ENCODE results near the gene LSM11. TPM values are rescaled to one million over a fixed set of nuclear protein-coding genes. Genes with fewer than 3 reads are reported as not detected.

The LSM11 gene
- polyA plus RNA-seq, 2 donors = 0.94 to 1.3 TPM

DNA sequence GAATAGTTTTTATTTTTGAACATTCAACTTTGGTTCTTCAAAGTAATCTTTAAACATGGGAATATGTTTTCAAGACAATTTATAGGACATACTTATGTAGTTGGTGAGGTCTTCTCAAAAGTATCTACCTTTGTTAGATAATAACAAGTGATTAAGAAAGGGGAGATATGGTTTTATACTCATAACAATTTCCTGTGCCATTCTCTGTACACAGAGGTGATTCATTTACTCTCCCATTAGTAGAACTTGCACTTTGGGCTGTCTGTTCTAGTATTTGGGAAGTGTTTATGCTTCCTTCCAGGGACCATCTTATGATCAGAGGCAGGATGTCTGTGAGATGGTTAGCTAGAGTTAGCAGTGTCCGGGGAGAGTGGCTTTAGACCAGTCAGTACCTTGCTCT lies 15.2 kb downstream of the LSM11 start:
- no peaks in the 10 kb centered on the region for H3K27me3 ChIP-seq (ENCODE audit: control insufficient read depth in 1 of 2, insufficient read depth in 2 of 2, low read length in 2 of 2)
- no peak overlapping the region for H3K4me3 ChIP-seq (ENCODE audit: low read depth in 1 of 2, low read length in 2 of 2)
- peaks cover 3 to 10% of the 10 kb centered on the region in 2 donors for H3K36me3 ChIP-seq (ENCODE audit: control insufficient read depth in 2 of 2, insufficient read depth in 2 of 2, low read length in 1 of 2)
- no peaks in the 10 kb centered on the region for H3K4me1 ChIP-seq (ENCODE audit: control insufficient read depth in 2 of 2, insufficient read depth in 2 of 2, low read length in 1 of 2)
- H3K27ac ChIP-seq (ENCODE audit: low read depth in 2 of 2, low read length in 1 of 2) = no peak overlapping the region
- WGBS, 2 donors = 83 to 84% methylated on average over 1 of the region's 1 CpG
- no peaks in the 10 kb centered on the region for H3K9me3 ChIP-seq (ENCODE audit: control insufficient read depth in 2 of 2, insufficient read depth in 1 of 2, low read depth in 1 of 2, low read length in 1 of 2)

DNA sequence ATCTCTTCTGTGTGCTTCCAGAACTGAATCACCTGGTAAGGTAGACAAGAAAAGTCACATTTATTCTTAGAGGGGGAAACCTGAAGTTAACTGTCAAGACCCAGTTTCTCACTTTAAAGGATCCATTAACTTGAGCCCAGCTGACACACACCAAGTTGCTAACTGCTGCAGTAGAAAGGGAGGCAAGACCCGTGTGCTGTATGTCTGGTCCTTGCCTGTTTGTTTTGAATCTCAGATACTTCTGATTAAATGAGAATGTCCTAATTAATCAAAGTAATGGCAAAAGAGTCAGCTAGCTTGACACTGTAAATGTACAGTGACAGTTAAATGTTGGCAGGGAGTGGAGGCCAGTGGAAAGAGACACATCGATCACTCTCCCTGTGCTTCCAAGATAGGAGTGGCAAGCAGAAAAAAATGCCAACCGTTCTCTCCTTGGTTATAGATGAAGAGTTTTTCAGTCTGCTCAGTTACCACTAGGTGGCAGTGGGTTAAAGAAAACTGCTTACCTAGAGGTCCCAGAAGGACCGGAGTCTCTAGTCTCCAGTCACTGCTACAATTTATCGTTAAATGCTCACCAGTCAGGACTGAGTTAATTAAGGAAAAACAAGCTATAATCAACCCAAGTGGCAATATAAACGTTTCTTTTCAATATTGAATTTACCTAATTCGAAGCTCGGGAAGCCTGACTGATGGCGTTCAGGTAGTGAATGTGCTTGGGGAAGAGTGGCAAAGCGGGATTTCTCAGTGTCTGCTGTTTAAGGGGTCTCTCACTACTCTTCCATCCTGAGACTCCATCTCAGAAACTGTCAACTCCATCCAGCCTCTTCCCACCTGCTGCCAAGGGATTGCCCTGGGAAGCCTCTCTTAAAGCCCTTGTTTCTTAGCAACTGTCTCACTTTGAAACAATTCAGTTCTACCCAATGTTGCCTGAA lies 18.4 kb downstream of the LSM11 start:
- H3K27ac ChIP-seq (ENCODE audit: low read depth in 2 of 2, low read length in 1 of 2) = no peak overlapping the region
- H3K4me1 ChIP-seq (ENCODE audit: control insufficient read depth in 2 of 2, insufficient read depth in 2 of 2, low read length in 1 of 2) = no peaks in the 10 kb centered on the region
- no peaks in the 10 kb centered on the region for H3K36me3 ChIP-seq (ENCODE audit: control insufficient read depth in 2 of 2, insufficient read depth in 2 of 2, low read length in 1 of 2)
- H3K9me3 ChIP-seq (ENCODE audit: control insufficient read depth in 2 of 2, insufficient read depth in 1 of 2, low read depth in 1 of 2, low read length in 1 of 2) = no peaks in the 10 kb centered on the region
- WGBS, 2 donors = 35 to 36% methylated on average over 10 of the region's 10 CpGs
- H3K27me3 ChIP-seq (ENCODE audit: control insufficient read depth in 1 of 2, insufficient read depth in 2 of 2, low read length in 2 of 2) = no peaks in the 10 kb centered on the region
- H3K4me3 ChIP-seq (ENCODE audit: low read depth in 1 of 2, low read length in 2 of 2) = no peak overlapping the region

DNA sequence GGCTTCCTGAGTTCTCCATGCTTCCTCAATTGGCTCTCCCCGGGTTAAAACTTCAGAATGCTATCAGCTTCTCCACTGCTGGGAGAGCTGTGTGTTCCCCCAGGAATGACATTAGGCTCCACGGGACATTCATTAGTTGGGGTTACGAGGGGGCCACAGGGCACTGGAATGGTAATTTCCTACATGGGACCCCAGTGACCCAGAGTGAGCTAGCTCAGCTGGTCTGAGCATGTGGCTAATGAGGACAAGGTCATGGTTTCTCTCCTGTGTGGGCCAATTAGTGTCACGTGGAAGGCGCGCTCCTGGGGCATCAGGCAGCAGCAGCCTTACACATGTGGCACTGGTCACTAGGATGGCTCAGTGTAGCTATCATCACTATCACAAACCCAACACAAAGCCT lies 21.0 kb downstream of the LSM11 start:
- no peaks in the 10 kb centered on the region for H3K36me3 ChIP-seq (ENCODE audit: control insufficient read depth in 2 of 2, insufficient read depth in 2 of 2, low read length in 1 of 2)
- no peaks in the 10 kb centered on the region for H3K27me3 ChIP-seq (ENCODE audit: control insufficient read depth in 1 of 2, insufficient read depth in 2 of 2, low read length in 2 of 2)
- no peaks in the 10 kb centered on the region for H3K9me3 ChIP-seq (ENCODE audit: control insufficient read depth in 2 of 2, insufficient read depth in 1 of 2, low read depth in 1 of 2, low read length in 1 of 2)
- H3K27ac ChIP-seq (ENCODE audit: low read depth in 2 of 2, low read length in 1 of 2) = no peak overlapping the region
- WGBS, 2 donors = 90 to 93% methylated on average over 6 of the region's 6 CpGs
- no peak overlapping the region for H3K4me3 ChIP-seq (ENCODE audit: low read depth in 1 of 2, low read length in 2 of 2)
- no peaks in the 10 kb centered on the region for H3K4me1 ChIP-seq (ENCODE audit: control insufficient read depth in 2 of 2, insufficient read depth in 2 of 2, low read length in 1 of 2)

DNA sequence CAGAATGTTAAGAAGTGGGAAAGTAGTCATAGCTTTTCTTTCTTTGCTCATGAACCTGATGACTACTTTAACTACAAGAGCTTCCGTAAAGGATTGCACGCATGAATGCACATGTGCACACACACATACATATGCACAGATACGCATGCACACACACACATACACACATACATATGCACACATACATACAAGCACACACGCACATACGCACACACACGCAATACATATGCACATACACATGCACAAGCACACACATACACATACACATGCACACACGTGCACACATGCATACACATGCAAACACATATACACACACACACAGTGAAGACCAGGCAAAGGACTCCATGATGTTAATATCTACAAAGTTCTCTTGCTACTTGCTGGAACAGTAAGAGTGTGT lies 22.9 kb downstream of the LSM11 start:
- no peak overlapping the region for H3K27ac ChIP-seq (ENCODE audit: low read depth in 2 of 2, low read length in 1 of 2)
- no peaks in the 10 kb centered on the region for H3K27me3 ChIP-seq (ENCODE audit: control insufficient read depth in 1 of 2, insufficient read depth in 2 of 2, low read length in 2 of 2)
- H3K36me3 ChIP-seq (ENCODE audit: control insufficient read depth in 2 of 2, insufficient read depth in 2 of 2, low read length in 1 of 2) = no peaks in the 10 kb centered on the region
- H3K9me3 ChIP-seq (ENCODE audit: control insufficient read depth in 2 of 2, insufficient read depth in 1 of 2, low read depth in 1 of 2, low read length in 1 of 2) = no peaks in the 10 kb centered on the region
- no peaks in the 10 kb centered on the region for H3K4me1 ChIP-seq (ENCODE audit: control insufficient read depth in 2 of 2, insufficient read depth in 2 of 2, low read length in 1 of 2)
- no peak overlapping the region for H3K4me3 ChIP-seq (ENCODE audit: low read depth in 1 of 2, low read length in 2 of 2)
- WGBS, 2 donors = 93 to 95% methylated on average over 7 of the region's 7 CpGs

DNA sequence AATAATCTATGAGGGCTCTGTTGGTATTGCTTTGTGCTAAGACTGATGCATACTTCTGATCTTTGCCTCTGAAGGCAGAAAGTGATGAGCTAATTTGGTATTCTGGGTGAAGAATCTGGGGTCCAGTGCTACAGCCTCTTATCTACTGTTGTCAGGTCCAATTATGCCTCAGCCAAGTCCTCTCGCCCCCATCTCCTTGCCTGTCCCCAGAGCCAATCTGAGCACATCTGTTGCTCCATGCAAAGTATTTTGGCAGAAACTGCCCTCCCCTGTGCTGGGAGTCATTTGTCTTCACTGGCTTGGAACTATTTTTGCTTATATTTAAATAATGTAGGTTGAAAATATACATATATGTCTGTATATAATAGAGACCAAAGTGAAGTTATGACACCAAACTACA lies 23.4 kb downstream of the LSM11 start:
- no peaks in the 10 kb centered on the region for H3K27me3 ChIP-seq (ENCODE audit: control insufficient read depth in 1 of 2, insufficient read depth in 2 of 2, low read length in 2 of 2)
- 91 to 94% methylated on average over 1 of the region's 1 CpG for WGBS, 2 donors
- no peak overlapping the region for H3K27ac ChIP-seq (ENCODE audit: low read depth in 2 of 2, low read length in 1 of 2)
- no peak overlapping the region for H3K4me3 ChIP-seq (ENCODE audit: low read depth in 1 of 2, low read length in 2 of 2)
- no peaks in the 10 kb centered on the region for H3K9me3 ChIP-seq (ENCODE audit: control insufficient read depth in 2 of 2, insufficient read depth in 1 of 2, low read depth in 1 of 2, low read length in 1 of 2)
- no peaks in the 10 kb centered on the region for H3K36me3 ChIP-seq (ENCODE audit: control insufficient read depth in 2 of 2, insufficient read depth in 2 of 2, low read length in 1 of 2)
- H3K4me1 ChIP-seq (ENCODE audit: control insufficient read depth in 2 of 2, insufficient read depth in 2 of 2, low read length in 1 of 2) = no peaks in the 10 kb centered on the region

DNA sequence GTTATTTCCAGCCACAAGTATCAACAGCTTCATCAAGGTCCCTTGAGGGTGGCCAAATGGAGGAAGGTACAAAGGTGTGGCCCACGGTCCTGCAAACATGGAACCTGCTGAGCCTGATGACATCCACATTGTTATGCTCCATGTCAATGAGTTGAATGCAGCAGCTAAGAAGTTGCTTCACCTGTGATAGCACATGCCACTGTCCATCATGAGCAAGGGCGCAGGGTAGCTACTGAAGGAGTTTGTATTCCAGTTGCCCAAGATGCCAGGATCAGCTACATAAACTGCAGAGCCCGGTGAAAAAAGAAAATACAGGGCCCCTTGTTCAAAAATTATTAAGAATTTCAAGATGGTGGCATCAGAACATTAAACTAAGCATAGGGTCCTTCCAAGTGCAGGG lies 24.2 kb downstream of the LSM11 start:
- H3K4me3 ChIP-seq (ENCODE audit: low read depth in 1 of 2, low read length in 2 of 2) = no peak overlapping the region
- H3K4me1 ChIP-seq (ENCODE audit: control insufficient read depth in 2 of 2, insufficient read depth in 2 of 2, low read length in 1 of 2) = no peaks in the 10 kb centered on the region
- H3K27ac ChIP-seq (ENCODE audit: low read depth in 2 of 2, low read length in 1 of 2) = no peak overlapping the region
- no peaks in the 10 kb centered on the region for H3K9me3 ChIP-seq (ENCODE audit: control insufficient read depth in 2 of 2, insufficient read depth in 1 of 2, low read depth in 1 of 2, low read length in 1 of 2)
- H3K36me3 ChIP-seq (ENCODE audit: control insufficient read depth in 2 of 2, insufficient read depth in 2 of 2, low read length in 1 of 2) = no peaks in the 10 kb centered on the region
- WGBS, 2 donors = 78 to 80% methylated on average over 3 of the region's 3 CpGs
- no peaks in the 10 kb centered on the region for H3K27me3 ChIP-seq (ENCODE audit: control insufficient read depth in 1 of 2, insufficient read depth in 2 of 2, low read length in 2 of 2)

DNA sequence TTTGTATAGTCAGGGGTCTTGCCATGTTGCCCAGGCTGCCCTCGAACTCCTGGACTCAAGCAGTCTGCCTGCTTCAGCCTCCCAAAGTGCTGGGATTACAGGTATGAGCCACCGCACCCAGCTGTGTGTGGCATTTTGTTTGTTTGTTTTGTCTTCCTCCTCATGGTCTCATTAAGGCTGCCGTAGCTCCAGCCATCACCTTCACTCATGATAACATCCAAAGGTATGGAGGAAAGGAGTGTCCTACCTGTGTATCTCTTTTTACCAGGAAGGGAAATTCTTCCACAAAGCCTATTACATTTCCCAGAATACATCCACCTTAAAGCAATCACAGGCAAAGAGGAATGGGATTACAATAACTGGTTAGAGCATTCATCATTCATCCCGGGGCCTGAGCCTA lies 27.2 kb downstream of the LSM11 start:
- Histone ChIP-seq H3K4me1 (ENCODE audit: control insufficient read depth in 2 of 2, insufficient read depth in 2 of 2, low read length in 1 of 2) (no peaks in the 10 kb centered on the region), H3K9me3 (ENCODE audit: control insufficient read depth in 2 of 2, insufficient read depth in 1 of 2, low read depth in 1 of 2, low read length in 1 of 2) (no peaks in the 10 kb centered on the region), H3K4me3 (ENCODE audit: low read depth in 1 of 2, low read length in 2 of 2) (no peak overlapping the region), H3K36me3 (ENCODE audit: control insufficient read depth in 2 of 2, insufficient read depth in 2 of 2, low read length in 1 of 2) (no peaks in the 10 kb centered on the region), H3K27ac (ENCODE audit: low read depth in 2 of 2, low read length in 1 of 2) (no peak overlapping the region), H3K27me3 (ENCODE audit: control insufficient read depth in 1 of 2, insufficient read depth in 2 of 2, low read length in 2 of 2) (no peaks in the 10 kb centered on the region)
- WGBS, 2 donors = 89 to 93% methylated on average over 4 of the region's 4 CpGs

DNA sequence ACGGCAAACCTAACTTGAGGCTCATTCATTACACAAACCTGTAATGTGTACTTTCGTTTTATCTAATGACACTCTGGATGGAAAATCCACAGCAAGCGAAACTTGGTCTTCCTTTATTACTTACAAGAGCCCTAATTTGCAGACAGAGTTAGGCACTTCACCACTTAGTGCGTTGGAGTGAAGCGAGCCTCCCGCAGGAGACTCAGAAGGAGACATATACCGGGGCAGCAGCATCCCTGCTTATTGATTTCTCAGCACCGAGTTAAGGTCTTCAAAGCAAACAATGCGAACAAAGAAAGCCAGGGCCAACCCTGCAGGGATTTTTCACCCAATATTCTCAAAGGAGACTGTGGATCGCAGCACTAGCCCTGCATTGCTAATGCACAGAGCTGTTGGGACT lies 28.6 kb downstream of the LSM11 start:
- H3K36me3 ChIP-seq (ENCODE audit: control insufficient read depth in 2 of 2, insufficient read depth in 2 of 2, low read length in 1 of 2) = no peaks in the 10 kb centered on the region
- no peak overlapping the region for H3K4me3 ChIP-seq (ENCODE audit: low read depth in 1 of 2, low read length in 2 of 2)
- no peaks in the 10 kb centered on the region for H3K4me1 ChIP-seq (ENCODE audit: control insufficient read depth in 2 of 2, insufficient read depth in 2 of 2, low read length in 1 of 2)
- no peak overlapping the region for H3K27ac ChIP-seq (ENCODE audit: low read depth in 2 of 2, low read length in 1 of 2)
- H3K9me3 ChIP-seq (ENCODE audit: control insufficient read depth in 2 of 2, insufficient read depth in 1 of 2, low read depth in 1 of 2, low read length in 1 of 2) = no peaks in the 10 kb centered on the region
- WGBS, 2 donors = 66 to 80% methylated on average over 10 of the region's 10 CpGs
- H3K27me3 ChIP-seq (ENCODE audit: control insufficient read depth in 1 of 2, insufficient read depth in 2 of 2, low read length in 2 of 2) = no peaks in the 10 kb centered on the region

DNA sequence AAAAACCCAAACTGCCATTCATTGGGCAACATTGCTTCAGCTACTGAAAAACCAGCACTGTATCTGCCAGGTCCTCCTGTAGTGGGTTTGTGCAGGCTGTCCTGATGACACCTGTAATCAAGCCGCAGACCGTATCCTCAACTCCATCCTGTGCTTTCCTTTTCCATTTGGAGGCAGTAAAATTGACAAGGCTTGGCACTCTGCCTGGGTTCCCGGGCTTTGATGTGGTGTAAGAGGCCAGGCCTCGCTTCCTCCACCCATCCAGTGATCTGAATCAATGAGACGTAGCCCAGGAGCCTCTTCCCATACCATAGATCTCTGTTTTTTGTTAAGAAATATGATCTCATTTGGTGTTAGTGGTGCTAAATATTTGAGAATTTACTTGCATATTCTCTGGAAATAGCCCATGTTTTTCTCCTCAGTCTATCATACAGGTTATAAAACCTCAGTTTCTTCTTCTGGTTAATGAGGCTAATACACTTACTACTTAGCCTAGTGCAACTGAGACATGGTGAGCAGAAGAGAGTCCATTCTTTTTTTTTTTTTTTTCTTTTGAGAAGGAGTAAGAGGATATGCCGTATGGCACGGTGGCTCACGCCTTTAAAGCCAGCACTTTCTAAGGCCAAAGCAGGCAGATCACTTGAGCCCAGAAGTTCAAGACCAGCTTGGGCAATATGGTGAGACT lies 34.8 kb downstream of the LSM11 start:
- no peaks in the 10 kb centered on the region for H3K4me1 ChIP-seq (ENCODE audit: control insufficient read depth in 2 of 2, insufficient read depth in 2 of 2, low read length in 1 of 2)
- H3K27ac ChIP-seq (ENCODE audit: low read depth in 2 of 2, low read length in 1 of 2) = no peak overlapping the region
- H3K36me3 ChIP-seq (ENCODE audit: control insufficient read depth in 2 of 2, insufficient read depth in 2 of 2, low read length in 1 of 2) = no peaks in the 10 kb centered on the region
- no peaks in the 10 kb centered on the region for H3K27me3 ChIP-seq (ENCODE audit: control insufficient read depth in 1 of 2, insufficient read depth in 2 of 2, low read length in 2 of 2)
- H3K4me3 ChIP-seq (ENCODE audit: low read depth in 1 of 2, low read length in 2 of 2) = no peak overlapping the region
- WGBS, 2 donors = 58 to 63% methylated on average over 8 of the region's 8 CpGs
- H3K9me3 ChIP-seq (ENCODE audit: control insufficient read depth in 2 of 2, insufficient read depth in 1 of 2, low read depth in 1 of 2, low read length in 1 of 2) = no peaks in the 10 kb centered on the region

All from esophagus (tissue), 2 donors.